ENCODE data around the gene ZFHX3.
A peak's percentile ranks its signal among the peaks of the same experiment; 100 is the strongest.

Gene ZFHX3

DNA sequence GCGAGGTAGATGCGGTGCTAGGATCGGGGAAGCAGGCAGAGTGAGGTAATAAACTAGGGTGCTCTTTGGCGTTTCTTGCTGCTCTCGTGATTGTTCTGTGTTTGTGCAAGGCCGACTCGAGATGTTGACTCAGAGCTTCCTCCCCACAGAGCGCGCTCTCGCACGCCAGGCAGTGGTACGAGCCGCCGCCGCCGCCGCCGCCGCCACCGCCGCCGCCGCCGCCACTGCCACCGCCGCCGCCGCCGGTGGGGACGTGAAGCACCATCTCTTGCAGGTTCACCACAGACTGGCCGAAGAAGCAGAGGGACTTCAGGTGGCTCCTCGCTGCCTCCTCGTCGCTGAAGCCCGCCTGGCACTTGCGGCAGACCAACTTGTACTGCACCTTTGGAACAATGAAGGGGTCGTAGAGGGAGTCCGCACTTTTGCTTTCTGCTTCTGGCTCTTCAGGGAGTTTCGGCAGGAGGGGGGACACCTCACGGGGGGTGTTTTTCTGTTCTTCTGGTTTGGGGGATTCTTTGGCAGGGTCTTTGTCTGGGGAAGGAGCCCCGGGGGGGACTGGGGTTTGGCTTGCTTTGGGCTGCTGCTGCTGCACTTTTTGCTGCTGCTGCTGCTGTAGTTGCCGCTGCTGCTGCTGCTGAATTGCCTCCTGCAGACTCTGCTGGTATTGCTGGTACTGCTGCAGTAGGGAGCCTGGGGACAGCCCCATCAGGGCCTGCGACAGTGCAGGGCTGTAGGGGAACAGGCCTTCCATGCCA lies 260.2 kb downstream of the ZFHX3 start:
- peak; percentile 60 for DNase-seq (ENCODE audit: extremely low read depth, low read depth)
- TF ChIP-seq, protein P1, sequence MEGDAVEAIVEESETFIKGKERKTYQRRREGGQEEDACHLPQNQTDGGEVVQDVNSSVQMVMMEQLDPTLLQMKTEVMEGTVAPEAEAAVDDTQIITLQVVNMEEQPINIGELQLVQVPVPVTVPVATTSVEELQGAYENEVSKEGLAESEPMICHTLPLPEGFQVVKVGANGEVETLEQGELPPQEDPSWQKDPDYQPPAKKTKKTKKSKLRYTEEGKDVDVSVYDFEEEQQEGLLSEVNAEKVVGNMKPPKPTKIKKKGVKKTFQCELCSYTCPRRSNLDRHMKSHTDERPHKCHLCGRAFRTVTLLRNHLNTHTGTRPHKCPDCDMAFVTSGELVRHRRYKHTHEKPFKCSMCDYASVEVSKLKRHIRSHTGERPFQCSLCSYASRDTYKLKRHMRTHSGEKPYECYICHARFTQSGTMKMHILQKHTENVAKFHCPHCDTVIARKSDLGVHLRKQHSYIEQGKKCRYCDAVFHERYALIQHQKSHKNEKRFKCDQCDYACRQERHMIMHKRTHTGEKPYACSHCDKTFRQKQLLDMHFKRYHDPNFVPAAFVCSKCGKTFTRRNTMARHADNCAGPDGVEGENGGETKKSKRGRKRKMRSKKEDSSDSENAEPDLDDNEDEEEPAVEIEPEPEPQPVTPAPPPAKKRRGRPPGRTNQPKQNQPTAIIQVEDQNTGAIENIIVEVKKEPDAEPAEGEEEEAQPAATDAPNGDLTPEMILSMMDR (IDR thresholded peaks at IDR 0.05; ENCODE audit: low read depth, low read length): no peak

DNA sequence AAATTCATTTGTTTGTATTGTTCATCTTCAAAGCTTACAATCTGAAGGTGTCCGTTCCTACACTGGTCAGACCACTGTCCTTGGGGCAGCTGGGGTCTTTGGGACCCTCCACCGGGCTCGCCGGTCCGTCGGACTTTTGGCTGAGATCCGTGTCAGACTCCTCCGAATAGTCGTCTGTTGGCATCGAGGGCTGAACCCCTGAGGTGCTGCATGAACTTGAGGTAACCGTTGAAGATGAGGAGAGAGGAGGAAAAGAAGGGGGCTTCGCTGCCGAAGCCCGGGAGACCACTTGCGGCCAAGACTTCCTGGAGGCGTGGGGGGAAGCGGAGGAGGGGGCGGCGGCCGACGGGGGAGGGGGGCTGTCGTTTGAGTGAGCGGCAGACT lies 260.8 kb downstream of the ZFHX3 start:
- DNase-seq (ENCODE audit: extremely low read depth, low read depth): no peak
- TF ChIP-seq, protein P1 (IDR thresholded peaks at IDR 0.05; ENCODE audit: low read depth, low read length): no peak

DNA sequence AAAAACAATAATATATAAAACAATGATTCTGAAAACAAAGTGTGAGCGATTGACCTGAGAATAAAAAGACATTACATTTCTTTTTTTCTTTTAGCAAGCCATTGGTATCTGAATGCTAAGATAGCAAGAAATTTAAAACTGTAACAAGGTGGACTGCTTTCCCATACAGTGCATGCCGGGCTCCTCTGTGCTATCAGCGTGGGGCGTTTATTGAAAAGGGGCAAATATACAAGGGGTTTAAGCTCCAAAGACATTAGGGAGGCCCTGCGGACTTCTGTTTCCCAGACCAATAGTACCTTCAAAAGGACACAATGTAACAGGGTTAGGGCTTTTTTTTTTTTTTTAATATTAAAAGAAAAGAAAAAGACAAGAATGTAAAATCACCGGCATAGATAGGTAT lies 261.3 kb downstream of the ZFHX3 start:
- no peak for DNase-seq (ENCODE audit: extremely low read depth, low read depth)
- TF ChIP-seq, protein P1 (IDR thresholded peaks at IDR 0.05; ENCODE audit: low read depth, low read length): no peak

DNA sequence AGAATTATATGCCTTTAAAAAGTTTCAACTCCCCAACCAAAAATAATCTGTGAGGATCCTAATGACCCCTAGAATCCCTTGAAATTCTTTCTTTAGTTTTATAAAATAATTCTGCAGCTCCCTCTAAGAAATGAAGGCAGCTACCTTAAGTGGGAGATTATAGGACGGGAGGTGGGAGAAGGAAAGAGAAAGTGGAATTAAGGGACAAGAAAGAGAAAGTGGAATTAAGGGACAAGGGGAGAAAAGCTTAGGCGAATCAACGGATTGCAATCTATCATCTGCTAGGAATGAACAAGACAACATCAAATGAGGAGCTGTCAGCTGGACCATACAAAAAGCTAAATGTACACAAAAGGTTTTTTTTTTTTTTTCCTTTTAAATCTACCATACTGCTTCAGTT lies 262.0 kb downstream of the ZFHX3 start:
- TF ChIP-seq, protein P1 (IDR thresholded peaks at IDR 0.05; ENCODE audit: low read depth, low read length): no peak
- no peak for DNase-seq (ENCODE audit: extremely low read depth, low read depth)

DNA sequence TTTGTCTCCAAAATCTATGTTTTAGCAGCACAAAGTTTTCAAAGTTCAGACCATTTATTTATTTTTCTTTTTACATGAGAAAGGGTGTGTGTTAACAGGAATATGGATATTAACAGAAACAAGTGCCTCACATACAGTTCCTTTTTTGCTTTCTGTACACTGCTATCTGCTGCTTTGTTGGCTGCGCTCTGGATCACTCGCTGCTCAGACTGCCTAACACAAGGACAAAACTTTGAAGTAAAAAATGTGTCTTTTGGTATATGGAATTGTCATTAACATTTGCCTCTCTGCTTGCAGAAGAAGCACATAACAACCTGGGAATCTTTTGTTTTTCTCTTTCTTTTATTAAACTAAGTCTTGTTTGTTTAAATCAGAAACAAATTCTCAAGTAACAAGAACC lies 262.8 kb downstream of the ZFHX3 start:
- DNase-seq (ENCODE audit: extremely low read depth, low read depth): no peak
- TF ChIP-seq, protein P1 (IDR thresholded peaks at IDR 0.05; ENCODE audit: low read depth, low read length): no peak

DNA sequence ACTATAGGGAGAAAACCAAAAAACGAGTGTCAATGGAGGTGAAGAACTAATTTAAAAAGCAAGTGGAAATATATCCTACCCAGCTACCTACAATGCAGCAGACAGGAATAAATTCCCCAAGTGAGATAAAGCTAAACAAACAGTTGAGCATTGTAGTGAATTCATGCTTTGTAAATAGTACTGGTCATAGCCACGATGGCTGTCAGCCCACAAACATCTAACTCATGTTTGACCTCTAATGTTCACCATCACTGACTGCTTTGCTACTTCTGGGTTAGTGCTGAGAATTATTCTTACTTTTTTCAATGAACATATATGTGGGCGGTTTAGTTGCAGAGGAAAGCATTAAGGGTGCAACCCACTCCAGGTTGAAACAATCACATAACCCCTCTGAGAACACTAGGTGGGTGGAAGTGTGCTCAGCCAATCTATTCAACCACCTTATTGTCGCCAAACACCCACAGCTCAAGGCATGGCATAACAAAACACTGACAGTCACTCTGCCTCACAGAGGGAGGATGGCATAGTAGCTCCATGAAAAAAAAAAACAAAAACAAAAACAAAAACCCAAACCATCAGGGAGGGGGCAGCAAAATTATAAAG lies 264.1 kb downstream of the ZFHX3 start:
- TF ChIP-seq, protein P1 (IDR thresholded peaks at IDR 0.05; ENCODE audit: low read depth, low read length): no peak
- DNase-seq (ENCODE audit: extremely low read depth, low read depth): no peak

DNA sequence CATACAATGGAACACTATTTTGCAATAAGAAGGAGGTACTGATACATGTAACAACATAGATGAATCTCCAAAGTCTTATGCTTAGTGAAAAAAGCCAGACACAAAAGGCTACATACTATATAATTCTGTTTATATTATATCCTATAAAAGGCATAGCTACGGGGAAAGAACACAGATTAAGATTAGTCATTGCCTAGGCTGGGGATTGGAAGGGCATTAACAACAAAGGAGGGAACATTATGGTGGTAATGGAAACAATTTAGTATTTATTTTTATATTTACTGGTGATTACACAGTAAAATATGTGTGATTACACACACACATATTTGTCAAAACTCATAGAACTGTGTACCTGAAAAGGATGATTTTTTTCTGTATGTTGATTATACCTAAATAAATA lies 278.1 kb downstream of the ZFHX3 start:
- no peak for DNase-seq (ENCODE audit: extremely low read depth, low read depth)
- TF ChIP-seq, protein P1 (IDR thresholded peaks at IDR 0.05; ENCODE audit: low read depth, low read length): no peak

All from AG09319 (cell line).